HEK293T (cell line): ENCODE measurements around the gene INPP5A.

Source experiments
- ARNT ChIP-seq: fragments of 450-650 bp; IDR thresholded peaks from 2 replicates; pipeline ENCODE4 v1.6.1; 2017; ENCODE audit warnings: mild to moderate bottlenecking
- BHLHE40 ChIP-seq: fragments of 450-650 bp; IDR thresholded peaks from 2 replicates; pipeline ENCODE4 v1.6.1; 2016; ENCODE audit warnings: mild to moderate bottlenecking, moderate library complexity, borderline replicate concordance
- FOXA1 ChIP-seq: fragments of 450-650 bp; IDR thresholded peaks from 2 replicates; pipeline ENCODE4 v1.6.1; 2016; ENCODE audit warnings: mild to moderate bottlenecking
- FOXK2 ChIP-seq: fragments of 450-650 bp; IDR thresholded peaks from 2 replicates; pipeline ENCODE4 v1.6.1; 2016; ENCODE audit warnings: mild to moderate bottlenecking
- FOXM1 ChIP-seq: fragments of 450-650 bp; IDR thresholded peaks from 2 replicates; pipeline ENCODE4 v1.6.1; 2017; ENCODE audit warnings: mild to moderate bottlenecking, borderline replicate concordance
- LEF1 ChIP-seq: fragments of 450-650 bp; IDR thresholded peaks from 2 replicates; pipeline ENCODE4 v1.6.1; 2017; ENCODE audit warnings: mild to moderate bottlenecking, borderline replicate concordance
- SP1 ChIP-seq: fragments of 450-650 bp; IDR thresholded peaks from 2 replicates; pipeline ENCODE4 v1.6.1; 2017
- TARDBP ChIP-seq: fragments of 450-650 bp; IDR thresholded peaks from 2 replicates; pipeline ENCODE4 v1.6.1; 2016

GRCh38 chr10:132698761-132699391 is 161.3 kb downstream of the INPP5A start:
- TF ChIP-seq FOXA1 (no peak), FOXK2 (no peak), ARNT (no peak), LEF1 (no peak), SP1 (no peak), FOXM1 (no peak), BHLHE40 (no peak), TARDBP (no peak)
